ENCODE data around the gene TMEM95. TPM values are rescaled to one million over a fixed set of nuclear protein-coding genes. Genes with fewer than 3 reads are reported as not detected.
A peak's percentile ranks its signal among the peaks of the same experiment; 100 is the strongest.

Gene TMEM95
- polyA plus RNA-seq, 1 donor (not counting 4 experiments of a cell fraction or from before 2014, with no cell fraction given): not detected

DNA sequence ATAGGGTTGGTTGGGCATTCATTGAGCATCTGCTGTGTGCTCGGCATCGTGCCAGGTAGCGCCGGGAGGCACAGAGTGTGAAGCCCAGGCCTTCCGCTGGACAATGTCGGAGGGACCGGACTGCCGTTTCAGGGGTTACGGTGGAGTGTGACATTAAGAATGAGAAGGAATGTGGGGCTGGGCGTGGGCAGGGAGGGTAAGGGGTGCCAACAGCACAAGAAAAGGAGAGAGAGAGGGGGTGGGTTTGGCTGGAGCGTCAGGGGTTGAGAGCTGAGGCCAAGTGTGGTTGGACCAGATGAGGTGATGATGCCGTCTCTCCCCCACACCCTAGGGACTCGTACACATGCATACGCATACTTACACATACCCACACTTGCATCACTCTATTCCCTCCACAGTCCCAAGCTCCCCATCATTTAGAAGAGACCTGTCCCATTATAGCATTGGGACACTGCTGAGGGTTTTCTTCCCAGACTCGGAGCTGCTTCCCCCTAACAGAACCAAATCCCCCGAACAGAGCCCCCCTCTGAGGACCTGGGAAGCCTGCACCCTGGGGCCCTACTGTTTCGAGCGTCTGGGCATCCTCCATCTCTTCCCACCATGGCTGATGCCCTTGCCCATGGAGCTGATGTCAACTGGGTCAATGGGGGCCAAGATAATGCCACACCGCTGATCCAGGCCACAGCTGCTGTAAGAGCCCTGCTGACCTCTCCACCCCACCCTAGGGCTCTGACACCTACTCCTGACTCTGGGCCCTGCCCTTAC, 6.3 kb upstream of the TMEM95 start:
- Histone ChIP-seq H3K27me3 (ENCODE audit: control insufficient read depth, extremely low read depth, insufficient read depth, low read length) (peaks cover 5% of the 10 kb centered on the region), H3K4me1 (ENCODE audit: control insufficient read depth, extremely low read depth, insufficient read depth, low read length) (peaks cover 19% of the 10 kb centered on the region), H3K27ac (ENCODE audit: control insufficient read depth, insufficient read depth, low read length) (no peak overlapping the region), H3K9me1 (ENCODE audit: control insufficient read depth, extremely low read depth, insufficient read depth, low read length) (no peaks in the 10 kb centered on the region), H3K4me3 (ENCODE audit: control insufficient read depth in 2 of 3, extremely low read depth in 1 of 3, insufficient read depth in 2 of 3, low read depth in 1 of 3, low read length in 3 of 3) (no peak overlapping the region), H2AFZ (ENCODE audit: control insufficient read depth, low read length) (no peak overlapping the region), H4K20me1 (ENCODE audit: control insufficient read depth, extremely low read depth, insufficient read depth, low read length) (no peaks in the 10 kb centered on the region), H3K4me2 (ENCODE audit: control insufficient read depth, extremely low read depth, insufficient read depth, low read depth, low read length) (no peak overlapping the region), H3K9me3 (ENCODE audit: control insufficient read depth, low read depth, low read length) (no peaks in the 10 kb centered on the region), H3K79me2 (ENCODE audit: control insufficient read depth, insufficient read depth, low read length) (peaks cover 20% of the 10 kb centered on the region), H3K9ac (ENCODE audit: control insufficient read depth, extremely low read depth, insufficient read depth, low read length) (no peak overlapping the region), H3K36me3 (ENCODE audit: control insufficient read depth in 2 of 2, extremely low read depth in 1 of 2, insufficient read depth in 2 of 2, low read length in 2 of 2) (no peaks in the 10 kb centered on the region)
- FAIRE-seq (no peak), DNase-seq (ENCODE audit: low read depth, low spot score) (no peak)
- no peak for TF ChIP-seq EZH2 (IDR thresholded peaks at IDR 0.05; ENCODE audit: low read length)
- TF ChIP-seq, protein P1, sequence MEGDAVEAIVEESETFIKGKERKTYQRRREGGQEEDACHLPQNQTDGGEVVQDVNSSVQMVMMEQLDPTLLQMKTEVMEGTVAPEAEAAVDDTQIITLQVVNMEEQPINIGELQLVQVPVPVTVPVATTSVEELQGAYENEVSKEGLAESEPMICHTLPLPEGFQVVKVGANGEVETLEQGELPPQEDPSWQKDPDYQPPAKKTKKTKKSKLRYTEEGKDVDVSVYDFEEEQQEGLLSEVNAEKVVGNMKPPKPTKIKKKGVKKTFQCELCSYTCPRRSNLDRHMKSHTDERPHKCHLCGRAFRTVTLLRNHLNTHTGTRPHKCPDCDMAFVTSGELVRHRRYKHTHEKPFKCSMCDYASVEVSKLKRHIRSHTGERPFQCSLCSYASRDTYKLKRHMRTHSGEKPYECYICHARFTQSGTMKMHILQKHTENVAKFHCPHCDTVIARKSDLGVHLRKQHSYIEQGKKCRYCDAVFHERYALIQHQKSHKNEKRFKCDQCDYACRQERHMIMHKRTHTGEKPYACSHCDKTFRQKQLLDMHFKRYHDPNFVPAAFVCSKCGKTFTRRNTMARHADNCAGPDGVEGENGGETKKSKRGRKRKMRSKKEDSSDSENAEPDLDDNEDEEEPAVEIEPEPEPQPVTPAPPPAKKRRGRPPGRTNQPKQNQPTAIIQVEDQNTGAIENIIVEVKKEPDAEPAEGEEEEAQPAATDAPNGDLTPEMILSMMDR (optimal IDR thresholded peaks at IDR 0.05 in 1 of 3, IDR thresholded peaks at IDR 0.05 in 1 of 3, conservative IDR thresholded peaks at IDR 0.05 in 1 of 3; ENCODE audit: extremely low read depth in 1 of 3, insufficient read depth in 2 of 3, low read length in 3 of 3): no peak
- dilution Hi-C loops (cut with MboI; ENCODE audit: extremely low pct_ligation_motif_present, low sequenced_read_pairs): no loop called here

DNA sequence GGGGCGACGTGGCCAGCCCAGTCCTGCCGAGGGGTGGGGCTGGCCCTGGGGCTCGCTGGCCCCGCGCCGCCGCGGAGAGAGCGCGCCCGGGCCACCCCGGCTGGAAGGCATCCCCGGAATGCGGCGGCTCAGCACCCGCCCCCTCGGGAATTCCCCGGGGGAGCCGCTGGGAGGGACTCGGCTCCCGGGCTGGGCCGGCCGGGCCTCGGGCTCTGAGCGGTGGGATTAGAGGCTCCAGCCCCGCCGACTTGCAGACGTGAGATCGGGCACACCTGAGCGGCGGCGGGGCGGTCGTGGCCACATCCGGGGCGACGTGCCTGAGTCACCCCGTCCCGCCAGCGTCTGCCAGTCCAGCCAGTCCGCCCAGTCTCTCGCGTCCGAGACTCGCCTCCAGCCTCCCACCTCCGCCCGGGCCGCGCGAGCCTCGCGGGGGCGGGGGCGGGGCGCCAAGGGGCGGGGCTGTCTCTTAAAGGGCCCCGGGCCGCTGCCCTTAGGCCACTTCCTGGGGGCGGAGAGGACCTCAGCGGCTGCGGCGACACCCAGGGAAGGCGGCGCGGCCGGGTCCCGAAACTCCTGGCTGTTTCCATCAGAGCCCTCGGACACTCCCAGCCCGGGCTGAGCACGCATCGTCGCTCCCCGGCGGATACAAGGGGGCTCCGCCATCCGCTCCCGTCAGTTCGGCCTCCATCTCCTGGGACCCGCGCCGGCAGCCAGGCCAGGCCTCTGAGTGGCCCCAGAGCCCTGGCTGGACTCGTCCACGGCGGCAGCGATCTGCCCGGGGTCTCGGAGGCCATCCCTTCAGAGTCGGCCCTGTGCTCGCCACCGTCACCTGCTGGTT, 3.1 kb upstream of the TMEM95 start, which contains the start of gene KCTD11:
Gene KCTD11, plus strand, starts transcription at position 498 of the 838 bp plus-strand sequence.
- H3K4me3 ChIP-seq (ENCODE audit: control insufficient read depth in 2 of 3, extremely low read depth in 1 of 3, insufficient read depth in 2 of 3, low read depth in 1 of 3, low read length in 3 of 3): peak within 1 kb of the TSS; percentile 58 to 94 (median 86)
- peak within 1 kb of the TSS; percentile 95 for H3K4me2 ChIP-seq (ENCODE audit: control insufficient read depth, extremely low read depth, insufficient read depth, low read depth, low read length)
- no peaks in the 10 kb centered on the region for H3K36me3 ChIP-seq (ENCODE audit: control insufficient read depth in 2 of 2, extremely low read depth in 1 of 2, insufficient read depth in 2 of 2, low read length in 2 of 2)
- no peaks in the 10 kb centered on the region for H3K9me1 ChIP-seq (ENCODE audit: control insufficient read depth, extremely low read depth, insufficient read depth, low read length)
- H2AFZ ChIP-seq (ENCODE audit: control insufficient read depth, low read length): peak within 1 kb of the TSS; percentile 10
- H3K9me3 ChIP-seq (ENCODE audit: control insufficient read depth, low read depth, low read length): no peaks in the 10 kb centered on the region
- peaks cover 40% of the 10 kb centered on the region for H3K4me1 ChIP-seq (ENCODE audit: control insufficient read depth, extremely low read depth, insufficient read depth, low read length)
- TF ChIP-seq EZH2 (IDR thresholded peaks at IDR 0.05; ENCODE audit: low read length): no peak
- TF ChIP-seq, protein P1 (optimal IDR thresholded peaks at IDR 0.05 in 1 of 3, IDR thresholded peaks at IDR 0.05 in 1 of 3, conservative IDR thresholded peaks at IDR 0.05 in 1 of 3; ENCODE audit: extremely low read depth in 1 of 3, insufficient read depth in 2 of 3, low read length in 3 of 3): peak in 1 of 3 experiments; percentile 73
- DNase-seq (ENCODE audit: low read depth, low spot score) (peak; percentile 86), FAIRE-seq (peak; percentile 79)
- peak within 1 kb of the TSS; percentile 98 for H3K27ac ChIP-seq (ENCODE audit: control insufficient read depth, insufficient read depth, low read length)
- peaks cover 23% of the 10 kb centered on the region for H3K79me2 ChIP-seq (ENCODE audit: control insufficient read depth, insufficient read depth, low read length)
- H4K20me1 ChIP-seq (ENCODE audit: control insufficient read depth, extremely low read depth, insufficient read depth, low read length): no peaks in the 10 kb centered on the region
- no peaks in the 10 kb centered on the region for H3K27me3 ChIP-seq (ENCODE audit: control insufficient read depth, extremely low read depth, insufficient read depth, low read length)
- dilution Hi-C loops (cut with MboI; ENCODE audit: extremely low pct_ligation_motif_present, low sequenced_read_pairs): no loop called here
- H3K9ac ChIP-seq (ENCODE audit: control insufficient read depth, extremely low read depth, insufficient read depth, low read length): peak within 1 kb of the TSS; percentile 99

All from keratinocyte (primary cell).